ENCODE data around the gene EEF1AKMT3.

DNA sequence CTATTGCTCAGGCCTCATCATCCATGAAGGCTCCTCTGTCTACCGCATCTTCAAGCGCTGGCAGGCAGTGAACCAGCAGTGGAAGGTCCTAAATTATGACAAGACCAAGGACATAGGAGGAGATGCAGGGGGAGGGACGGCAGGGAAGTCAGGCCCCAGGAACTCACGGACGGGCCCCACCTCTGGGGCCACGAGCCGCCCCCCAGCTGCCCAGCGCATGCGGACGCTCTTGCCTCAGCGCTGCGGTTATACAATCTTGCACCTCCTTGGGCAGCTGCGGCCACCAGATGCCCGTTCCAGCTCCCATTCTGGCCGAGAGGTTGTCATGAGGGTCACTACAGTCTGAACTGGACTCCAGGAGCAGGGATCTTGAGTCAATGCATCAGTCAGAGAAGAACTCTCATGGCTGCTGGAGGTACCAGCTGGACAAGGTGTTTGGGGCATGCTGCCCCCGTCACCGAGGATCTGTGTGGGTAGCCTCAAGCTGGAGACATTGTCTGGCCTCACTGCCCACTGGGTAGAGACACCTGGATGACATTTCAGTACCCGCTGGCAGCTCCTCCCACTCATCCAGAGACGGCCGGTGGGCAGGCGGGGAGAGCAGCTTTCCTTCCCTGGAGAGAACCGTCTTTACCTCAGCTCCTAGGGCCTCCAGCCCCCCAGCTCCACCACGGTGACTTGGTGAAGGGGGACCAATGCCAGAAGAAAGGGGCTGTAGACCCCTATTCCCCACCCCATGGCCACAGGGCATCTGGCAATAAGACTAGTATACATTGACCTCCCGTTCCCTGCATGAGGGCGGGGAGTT, 13.7 kb upstream of the EEF1AKMT3 start:
- TF ChIP-seq, protein P1, sequence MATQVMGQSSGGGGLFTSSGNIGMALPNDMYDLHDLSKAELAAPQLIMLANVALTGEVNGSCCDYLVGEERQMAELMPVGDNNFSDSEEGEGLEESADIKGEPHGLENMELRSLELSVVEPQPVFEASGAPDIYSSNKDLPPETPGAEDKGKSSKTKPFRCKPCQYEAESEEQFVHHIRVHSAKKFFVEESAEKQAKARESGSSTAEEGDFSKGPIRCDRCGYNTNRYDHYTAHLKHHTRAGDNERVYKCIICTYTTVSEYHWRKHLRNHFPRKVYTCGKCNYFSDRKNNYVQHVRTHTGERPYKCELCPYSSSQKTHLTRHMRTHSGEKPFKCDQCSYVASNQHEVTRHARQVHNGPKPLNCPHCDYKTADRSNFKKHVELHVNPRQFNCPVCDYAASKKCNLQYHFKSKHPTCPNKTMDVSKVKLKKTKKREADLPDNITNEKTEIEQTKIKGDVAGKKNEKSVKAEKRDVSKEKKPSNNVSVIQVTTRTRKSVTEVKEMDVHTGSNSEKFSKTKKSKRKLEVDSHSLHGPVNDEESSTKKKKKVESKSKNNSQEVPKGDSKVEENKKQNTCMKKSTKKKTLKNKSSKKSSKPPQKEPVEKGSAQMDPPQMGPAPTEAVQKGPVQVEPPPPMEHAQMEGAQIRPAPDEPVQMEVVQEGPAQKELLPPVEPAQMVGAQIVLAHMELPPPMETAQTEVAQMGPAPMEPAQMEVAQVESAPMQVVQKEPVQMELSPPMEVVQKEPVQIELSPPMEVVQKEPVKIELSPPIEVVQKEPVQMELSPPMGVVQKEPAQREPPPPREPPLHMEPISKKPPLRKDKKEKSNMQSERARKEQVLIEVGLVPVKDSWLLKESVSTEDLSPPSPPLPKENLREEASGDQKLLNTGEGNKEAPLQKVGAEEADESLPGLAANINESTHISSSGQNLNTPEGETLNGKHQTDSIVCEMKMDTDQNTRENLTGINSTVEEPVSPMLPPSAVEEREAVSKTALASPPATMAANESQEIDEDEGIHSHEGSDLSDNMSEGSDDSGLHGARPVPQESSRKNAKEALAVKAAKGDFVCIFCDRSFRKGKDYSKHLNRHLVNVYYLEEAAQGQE (IDR thresholded peaks at IDR 0.05; ENCODE audit: low read depth): no peak
- TF ChIP-seq, protein P2, sequence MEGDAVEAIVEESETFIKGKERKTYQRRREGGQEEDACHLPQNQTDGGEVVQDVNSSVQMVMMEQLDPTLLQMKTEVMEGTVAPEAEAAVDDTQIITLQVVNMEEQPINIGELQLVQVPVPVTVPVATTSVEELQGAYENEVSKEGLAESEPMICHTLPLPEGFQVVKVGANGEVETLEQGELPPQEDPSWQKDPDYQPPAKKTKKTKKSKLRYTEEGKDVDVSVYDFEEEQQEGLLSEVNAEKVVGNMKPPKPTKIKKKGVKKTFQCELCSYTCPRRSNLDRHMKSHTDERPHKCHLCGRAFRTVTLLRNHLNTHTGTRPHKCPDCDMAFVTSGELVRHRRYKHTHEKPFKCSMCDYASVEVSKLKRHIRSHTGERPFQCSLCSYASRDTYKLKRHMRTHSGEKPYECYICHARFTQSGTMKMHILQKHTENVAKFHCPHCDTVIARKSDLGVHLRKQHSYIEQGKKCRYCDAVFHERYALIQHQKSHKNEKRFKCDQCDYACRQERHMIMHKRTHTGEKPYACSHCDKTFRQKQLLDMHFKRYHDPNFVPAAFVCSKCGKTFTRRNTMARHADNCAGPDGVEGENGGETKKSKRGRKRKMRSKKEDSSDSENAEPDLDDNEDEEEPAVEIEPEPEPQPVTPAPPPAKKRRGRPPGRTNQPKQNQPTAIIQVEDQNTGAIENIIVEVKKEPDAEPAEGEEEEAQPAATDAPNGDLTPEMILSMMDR (IDR thresholded peaks at IDR 0.05 in 2 of 3, conservative IDR thresholded peaks at IDR 0.05 in 1 of 3; ENCODE audit: borderline replicate concordance in 1 of 3, insufficient read depth in 1 of 3, low read depth in 2 of 3, low read length in 2 of 3): no peak
- no peak for TF ChIP-seq EZH2 (IDR thresholded peaks at IDR 0.05)
- no peak for TF ChIP-seq EZH2phosphoT487 (IDR thresholded peaks at IDR 0.05; ENCODE audit: borderline replicate concordance)
- TF ChIP-seq POLR2A (IDR thresholded peaks at IDR 0.05; ENCODE audit: borderline replicate concordance, extremely low read depth, insufficient read depth, insufficient read length): no peak
- no peak for TF ChIP-seq SRF (IDR thresholded peaks at IDR 0.05; ENCODE audit: low read depth)
- TF ChIP-seq ZFX (IDR thresholded peaks at IDR 0.05): no peak
- TF ChIP-seq CEBPB (IDR thresholded peaks at IDR 0.05; ENCODE audit: low read depth): no peak
- no peak for TF ChIP-seq JUND (IDR thresholded peaks at IDR 0.05)
- TF ChIP-seq POLR2AphosphoS5 (IDR thresholded peaks at IDR 0.05; ENCODE audit: low read depth, low read length): 0 out of 2 replicates have a peak, but pooled peaks have one; percentile 3
- no peak for TF ChIP-seq ZNF274 (IDR thresholded peaks at IDR 0.05; ENCODE audit: low read depth, low read length)
- TF ChIP-seq YY1 (IDR thresholded peaks at IDR 0.05; ENCODE audit: extremely low read depth, insufficient replicate concordance, low read depth, low read length): no peak

Data from HCT116 (cell line).